ENCODE data around the gene ZSCAN29.
A peak's percentile ranks its signal among the peaks of the same experiment; 100 is the strongest.

DNA sequence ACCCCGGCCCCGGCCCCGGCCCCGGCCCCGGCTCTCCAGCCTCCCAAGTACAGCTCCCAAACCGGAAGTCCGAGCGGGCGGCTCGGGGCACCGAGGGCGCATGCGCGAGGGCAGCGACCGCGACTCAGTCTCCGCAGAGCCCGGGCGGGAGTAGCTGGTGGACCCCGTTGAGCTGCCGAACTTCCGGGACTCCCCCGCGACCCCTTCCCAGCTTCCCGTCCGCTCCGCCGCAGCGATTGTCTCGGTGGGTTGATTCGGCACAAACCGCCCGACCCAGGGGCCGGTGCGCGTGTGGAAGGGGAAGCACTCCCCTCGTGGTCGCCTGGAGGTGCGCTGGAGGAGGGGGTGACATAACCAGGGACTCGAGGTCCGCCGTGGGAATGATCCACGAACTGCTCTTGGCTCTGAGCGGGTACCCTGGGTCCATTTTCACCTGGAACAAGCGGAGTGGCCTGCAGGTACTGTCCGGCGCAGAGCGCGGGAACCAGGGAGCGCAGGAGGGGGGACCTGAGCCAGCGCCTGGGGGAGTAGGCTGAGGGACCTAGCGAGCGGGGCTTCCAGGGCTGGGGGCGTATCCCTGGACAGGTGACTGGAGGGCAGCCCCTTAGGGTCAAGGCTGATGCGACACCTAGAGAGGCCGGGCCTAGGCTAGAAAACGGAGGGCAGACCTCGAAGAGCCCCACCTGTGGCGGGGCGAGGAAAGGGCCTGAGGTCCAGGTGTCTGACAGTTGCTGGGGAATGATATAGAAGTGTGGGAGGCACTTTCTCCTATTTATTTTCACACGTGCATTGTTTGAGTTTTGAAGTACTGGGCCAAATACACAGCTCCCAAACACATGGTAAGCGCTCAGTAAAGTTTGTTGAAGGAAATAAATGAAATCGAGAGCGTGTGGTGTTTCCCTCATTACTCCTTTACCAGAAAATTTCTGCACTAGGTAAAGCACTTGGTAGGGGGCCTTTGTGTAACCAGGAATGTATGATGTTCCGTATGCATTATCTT lies at the start of gene ZSCAN29, which contains the start of gene TUBGCP4:
- TF ChIP-seq, protein P1, sequence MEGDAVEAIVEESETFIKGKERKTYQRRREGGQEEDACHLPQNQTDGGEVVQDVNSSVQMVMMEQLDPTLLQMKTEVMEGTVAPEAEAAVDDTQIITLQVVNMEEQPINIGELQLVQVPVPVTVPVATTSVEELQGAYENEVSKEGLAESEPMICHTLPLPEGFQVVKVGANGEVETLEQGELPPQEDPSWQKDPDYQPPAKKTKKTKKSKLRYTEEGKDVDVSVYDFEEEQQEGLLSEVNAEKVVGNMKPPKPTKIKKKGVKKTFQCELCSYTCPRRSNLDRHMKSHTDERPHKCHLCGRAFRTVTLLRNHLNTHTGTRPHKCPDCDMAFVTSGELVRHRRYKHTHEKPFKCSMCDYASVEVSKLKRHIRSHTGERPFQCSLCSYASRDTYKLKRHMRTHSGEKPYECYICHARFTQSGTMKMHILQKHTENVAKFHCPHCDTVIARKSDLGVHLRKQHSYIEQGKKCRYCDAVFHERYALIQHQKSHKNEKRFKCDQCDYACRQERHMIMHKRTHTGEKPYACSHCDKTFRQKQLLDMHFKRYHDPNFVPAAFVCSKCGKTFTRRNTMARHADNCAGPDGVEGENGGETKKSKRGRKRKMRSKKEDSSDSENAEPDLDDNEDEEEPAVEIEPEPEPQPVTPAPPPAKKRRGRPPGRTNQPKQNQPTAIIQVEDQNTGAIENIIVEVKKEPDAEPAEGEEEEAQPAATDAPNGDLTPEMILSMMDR (CRISPR knock-in tag; IDR thresholded peaks at IDR 0.05): peak; percentile 66
- 0 out of 2 replicates have a peak, but pooled peaks have one; percentile 42 for TF ChIP-seq JUN (CRISPR knock-in tag; IDR thresholded peaks at IDR 0.05)
- TF ChIP-seq SIN3B (IDR thresholded peaks at IDR 0.05; ENCODE audit: low read length): no peak
- TF ChIP-seq ZNF569 (CRISPR knock-in tag; IDR thresholded peaks at IDR 0.05; ENCODE audit: borderline replicate concordance): no peak
- TF ChIP-seq ZNF337 (CRISPR knock-in tag; IDR thresholded peaks at IDR 0.05; ENCODE audit: borderline replicate concordance, low read depth): no peak
- TF ChIP-seq, protein P2, sequence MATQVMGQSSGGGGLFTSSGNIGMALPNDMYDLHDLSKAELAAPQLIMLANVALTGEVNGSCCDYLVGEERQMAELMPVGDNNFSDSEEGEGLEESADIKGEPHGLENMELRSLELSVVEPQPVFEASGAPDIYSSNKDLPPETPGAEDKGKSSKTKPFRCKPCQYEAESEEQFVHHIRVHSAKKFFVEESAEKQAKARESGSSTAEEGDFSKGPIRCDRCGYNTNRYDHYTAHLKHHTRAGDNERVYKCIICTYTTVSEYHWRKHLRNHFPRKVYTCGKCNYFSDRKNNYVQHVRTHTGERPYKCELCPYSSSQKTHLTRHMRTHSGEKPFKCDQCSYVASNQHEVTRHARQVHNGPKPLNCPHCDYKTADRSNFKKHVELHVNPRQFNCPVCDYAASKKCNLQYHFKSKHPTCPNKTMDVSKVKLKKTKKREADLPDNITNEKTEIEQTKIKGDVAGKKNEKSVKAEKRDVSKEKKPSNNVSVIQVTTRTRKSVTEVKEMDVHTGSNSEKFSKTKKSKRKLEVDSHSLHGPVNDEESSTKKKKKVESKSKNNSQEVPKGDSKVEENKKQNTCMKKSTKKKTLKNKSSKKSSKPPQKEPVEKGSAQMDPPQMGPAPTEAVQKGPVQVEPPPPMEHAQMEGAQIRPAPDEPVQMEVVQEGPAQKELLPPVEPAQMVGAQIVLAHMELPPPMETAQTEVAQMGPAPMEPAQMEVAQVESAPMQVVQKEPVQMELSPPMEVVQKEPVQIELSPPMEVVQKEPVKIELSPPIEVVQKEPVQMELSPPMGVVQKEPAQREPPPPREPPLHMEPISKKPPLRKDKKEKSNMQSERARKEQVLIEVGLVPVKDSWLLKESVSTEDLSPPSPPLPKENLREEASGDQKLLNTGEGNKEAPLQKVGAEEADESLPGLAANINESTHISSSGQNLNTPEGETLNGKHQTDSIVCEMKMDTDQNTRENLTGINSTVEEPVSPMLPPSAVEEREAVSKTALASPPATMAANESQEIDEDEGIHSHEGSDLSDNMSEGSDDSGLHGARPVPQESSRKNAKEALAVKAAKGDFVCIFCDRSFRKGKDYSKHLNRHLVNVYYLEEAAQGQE (IDR thresholded peaks at IDR 0.05; ENCODE audit: borderline replicate concordance in 1 of 2, low read depth in 1 of 2, low read length in 2 of 2): no peak; a peak in 1 of 4 replicates
- TF ChIP-seq ZNF709 (CRISPR knock-in tag; IDR thresholded peaks at IDR 0.05): peak; percentile 66
- no peak; the same call in 1 of the 2 replicates for TF ChIP-seq RELA (CRISPR knock-in tag; IDR thresholded peaks at IDR 0.05)
- no peak for TF ChIP-seq ZNF207 (IDR thresholded peaks at IDR 0.05; ENCODE audit: borderline replicate concordance)
- peak; percentile 53; the same call in 1 of the 2 replicates for TF ChIP-seq ZNF788 (CRISPR knock-in tag; IDR thresholded peaks at IDR 0.05; ENCODE audit: borderline replicate concordance)
- 0 out of 2 replicates have a peak, but pooled peaks have one; percentile 26 for TF ChIP-seq HDAC2 (CRISPR knock-in tag; IDR thresholded peaks at IDR 0.05)
- TF ChIP-seq USF2 (IDR thresholded peaks at IDR 0.05; ENCODE audit: low read depth, low read length): no peak
- TF ChIP-seq USF2 (CRISPR knock-in tag; IDR thresholded peaks at IDR 0.05; ENCODE audit: borderline replicate concordance): peak; percentile 48; the same call in 1 of the 2 replicates

All from HepG2 (cell line).